Lower leg skin (tissue), 3 donors: ENCODE data around the gene UBXN11.

Source experiments
- CTCF ChIP-seq, 3 donors: fragments of 450-650 bp; IDR thresholded peaks; one replicate each; pipeline ENCODE4 v1.5.1; 2016; ENCODE audit warnings: antibody characterized with exemption in 3 of 3, mild to moderate bottlenecking in 3 of 3, moderate library complexity in 2 of 3
- POLR2A ChIP-seq, 2 donors: fragments of 450-650 bp; IDR thresholded peaks; one replicate each; pipeline ENCODE4 v1.6.1; 2016 to 2017; ENCODE audit warnings: antibody characterized with exemption in 2 of 2, mild to moderate bottlenecking in 1 of 2, moderate library complexity in 1 of 2

DNA sequence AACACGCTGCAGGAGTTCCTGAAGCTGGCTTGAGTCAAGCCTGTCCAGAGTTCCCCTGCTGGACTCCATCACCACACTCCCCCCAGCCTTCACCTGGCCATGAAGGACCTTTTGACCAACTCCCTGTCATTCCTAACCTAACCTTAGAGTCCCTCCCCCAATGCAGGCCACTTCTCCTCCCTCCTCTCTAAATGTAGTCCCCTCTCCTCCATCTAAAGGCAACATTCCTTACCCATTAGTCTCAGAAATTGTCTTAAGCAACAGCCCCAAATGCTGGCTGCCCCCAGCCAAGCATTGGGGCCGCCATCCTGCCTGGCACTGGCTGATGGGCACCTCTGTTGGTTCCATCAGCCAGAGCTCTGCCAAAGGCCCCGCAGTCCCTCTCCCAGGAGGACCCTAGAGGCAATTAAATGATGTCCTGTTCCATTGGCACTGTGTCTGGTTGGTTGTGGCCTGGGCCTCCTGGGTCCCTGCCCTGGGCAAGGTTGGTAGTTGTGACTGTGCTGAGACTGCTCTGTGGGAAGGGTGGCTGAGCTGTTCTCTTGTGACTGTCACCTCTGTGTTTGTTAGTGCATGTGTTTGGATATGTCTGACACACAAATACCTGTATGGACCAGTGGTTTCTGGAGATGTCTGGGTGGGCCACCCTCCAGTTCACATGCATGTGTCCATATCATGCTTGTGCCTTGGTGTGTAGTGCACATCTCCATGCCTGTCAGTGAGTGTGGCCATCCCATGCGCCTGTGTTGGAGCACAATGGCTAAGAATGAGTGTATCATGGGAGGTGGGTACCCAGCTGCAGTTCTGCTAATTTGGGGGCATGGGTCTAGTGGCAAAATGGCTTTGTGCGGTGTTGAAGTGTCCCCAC lies 25.1 kb downstream of the UBXN11 start:
- no peak for TF ChIP-seq POLR2A (IDR thresholded peaks at IDR 0.05)
- TF ChIP-seq CTCF (IDR thresholded peaks at IDR 0.05), result no peak
